Neural cell (in vitro differentiated cells): ENCODE data around the gene GSG1. TPM values are rescaled to one million over a fixed set of nuclear protein-coding genes. Genes with fewer than 3 reads are reported as not detected.

Source experiments
- H2AFZ ChIP-seq: fragments of 200-600, 300-800 bp; sonication (generic), shearing (Covaris generic); 2 replicates; pipeline ENCODE4 v1.6.0; 2014; ENCODE audit warnings: low read depth, mild to moderate bottlenecking, antibody characterized with exemption, low read length, moderate library complexity
- H3F3A ChIP-seq: fragments of 200-600 bp; shearing (Covaris generic); 2 replicates; pipeline ENCODE4 v1.6.1; 2016; ENCODE audit warnings: mild to moderate bottlenecking, moderate library complexity, mixed read lengths, antibody characterized with exemption, low read length; ENCODE audit not compliant: insufficient read depth, poor library complexity, severe bottlenecking
- H3K27ac ChIP-seq: fragments of 200-600, 300-800 bp; sonication (generic), shearing (Covaris generic); 2 replicates; pipeline ENCODE4 v1.5.1; 2014; ENCODE audit warnings: mild to moderate bottlenecking, low read length, moderate library complexity
- H3K27me3 ChIP-seq: fragments of 300-800, 200-600 bp; sonication (generic), shearing (Covaris generic); 2 replicates; pipeline ENCODE4 v1.6.0; 2014; ENCODE audit warnings: mild to moderate bottlenecking, low read depth, low read length, moderate library complexity; ENCODE audit not compliant: insufficient read depth
- H3K36me3 ChIP-seq: fragments of 300-800, 200-600 bp; sonication (generic), shearing (Covaris generic); 2 replicates; pipeline ENCODE4 v1.5.1; 2014; ENCODE audit warnings: mild to moderate bottlenecking, antibody characterized with exemption, low read length, moderate library complexity; ENCODE audit not compliant: insufficient read depth
- H3K4me2 ChIP-seq: fragments of 300-800, 200-600 bp; sonication (generic), shearing (Covaris generic); 2 replicates; pipeline ENCODE4 v1.6.0; 2014; ENCODE audit warnings: mild to moderate bottlenecking, low read length
- H3K4me3 ChIP-seq: fragments of 300-800, 200-600 bp; sonication (generic), shearing (Covaris generic); 2 replicates; pipeline ENCODE4 v1.5.1; 2014; ENCODE audit warnings: mild to moderate bottlenecking, low read length, moderate library complexity
- H3K79me2 ChIP-seq: fragments of 200-600 bp; shearing (Covaris generic); replicated peaks from 2 replicates; pipeline ENCODE4 v1.6.0; 2014; ENCODE audit warnings: mild to moderate bottlenecking, low read length, moderate library complexity; ENCODE audit not compliant: insufficient read depth
- H3K9ac ChIP-seq: fragments of 300-800, 200-600 bp; sonication (generic), shearing (Covaris generic); 2 replicates; pipeline ENCODE4 v1.6.1; 2016; ENCODE audit warnings: mild to moderate bottlenecking, low read length, mixed read lengths
- H3K9me2 ChIP-seq: fragments of 200-600 bp; shearing (Covaris generic); 2 replicates; pipeline ENCODE4 v1.6.1; 2016; ENCODE audit warnings: mild to moderate bottlenecking, low read length, mixed read lengths; ENCODE audit not compliant: insufficient read depth
- H3K9me3 ChIP-seq: fragments of 200-600, 300-800 bp; sonication (generic), shearing (Covaris generic); 2 replicates; pipeline ENCODE4 v1.6.1; 2016; ENCODE audit warnings: mild to moderate bottlenecking, mixed run types, low read length, moderate library complexity, mixed read lengths
- H4K20me1 ChIP-seq: fragments of 200-600 bp; shearing (Covaris generic); 2 replicates; pipeline ENCODE4 v1.6.1; 2016; ENCODE audit warnings: mild to moderate bottlenecking, mixed run types; ENCODE audit not compliant: insufficient read depth
- EP300 ChIP-seq: fragments of 450-650 bp; conservative IDR thresholded peaks from 2 replicates; pipeline ENCODE4 v1.6.1; 2014; ENCODE audit warnings: antibody characterized with exemption, mild to moderate bottlenecking, moderate library complexity; ENCODE audit not compliant: poor library complexity, severe bottlenecking
- EZH2 ChIP-seq: fragments of 200-600, 300-800 bp; shearing (Covaris generic), sonication (generic); IDR thresholded peaks from 2 replicates; pipeline ENCODE4 v1.6.1; 2014; ENCODE audit warnings: antibody characterized with exemption, low read length, borderline replicate concordance, mild to moderate bottlenecking; ENCODE audit not compliant: insufficient read depth, poor library complexity, severe bottlenecking
- MXI1 ChIP-seq: fragments of 450-650 bp; conservative IDR thresholded peaks from 2 replicates; pipeline ENCODE4 v1.6.1; 2014; ENCODE audit warnings: antibody characterized with exemption, mild to moderate bottlenecking; ENCODE audit not compliant: poor library complexity, severe bottlenecking
- RAD21 ChIP-seq: fragments of 450-650 bp; conservative IDR thresholded peaks from 2 replicates; pipeline ENCODE4 v1.6.1; 2014; ENCODE audit warnings: antibody characterized with exemption, mild to moderate bottlenecking, moderate library complexity
- SMC3 ChIP-seq: fragments of 450-650 bp; conservative IDR thresholded peaks from 2 replicates; pipeline ENCODE4 v1.6.1; 2014; ENCODE audit warnings: antibody characterized with exemption, mild to moderate bottlenecking, moderate library complexity; ENCODE audit not compliant: poor library complexity
- TAF1 ChIP-seq: IDR thresholded peaks from 2 replicates; pipeline ENCODE4 v1.6.1; 2012; ENCODE audit warnings: low read depth
- polyA plus RNA-seq: library from polyadenylated mRNA; depleted of rRNA; stranded (reverse); fragments of >200 nt; gene quantifications from 2 replicates; pipeline ENCODE4 v1.2.3, GENCODE V29; 2014
- TF ChIP-seq, protein P1 (sequence below): IDR thresholded peaks from 2 replicates; pipeline ENCODE4 v1.6.1; 2012; ENCODE audit warnings: borderline replicate concordance
- TF ChIP-seq, protein P2 (sequence below): fragments of 450-650 bp; IDR thresholded peaks from 2 replicates; pipeline ENCODE4 v1.5.1; 2014; ENCODE audit warnings: antibody characterized with exemption, mild to moderate bottlenecking, moderate library complexity; ENCODE audit not compliant: poor library complexity, severe bottlenecking

The GSG1 gene
- polyA plus RNA-seq, 1 donor from 2014 or later: 0.17 TPM

DNA sequence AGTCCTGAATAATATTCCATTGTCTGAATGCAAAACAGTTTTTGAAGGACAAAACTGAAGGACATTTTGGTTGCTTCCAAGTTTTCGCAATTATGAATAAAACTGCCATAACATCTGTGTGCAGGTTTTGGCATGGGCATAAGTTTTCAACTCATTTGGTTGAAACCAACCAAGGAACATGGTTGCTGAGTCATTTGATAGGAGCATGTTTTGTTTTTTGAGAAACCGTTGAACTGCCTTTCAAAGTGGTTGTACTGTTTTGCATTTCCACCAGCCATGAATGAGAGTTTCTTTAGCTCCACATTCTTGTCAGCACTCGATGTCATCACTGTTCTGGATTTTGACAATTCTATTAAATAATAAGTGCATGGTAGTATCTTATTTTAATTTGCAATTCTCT lies 23.0 kb upstream of the GSG1 start:
- Histone ChIP-seq H3K4me3 (no peak overlapping the region), H3K36me3 (no peaks in the 10 kb centered on the region), H3F3A (no peaks in the 10 kb centered on the region), H4K20me1 (no peaks in the 10 kb centered on the region), H3K9me2 (no peaks in the 10 kb centered on the region), H3K27me3 (no peaks in the 10 kb centered on the region), H3K27ac (no peak overlapping the region), H2AFZ (no peak overlapping the region), H3K4me2 (no peak overlapping the region), H3K79me2 (no peaks in the 10 kb centered on the region), H3K9me3 (no peaks in the 10 kb centered on the region), H3K9ac (no peak overlapping the region)
- TF ChIP-seq SMC3: no peak

DNA sequence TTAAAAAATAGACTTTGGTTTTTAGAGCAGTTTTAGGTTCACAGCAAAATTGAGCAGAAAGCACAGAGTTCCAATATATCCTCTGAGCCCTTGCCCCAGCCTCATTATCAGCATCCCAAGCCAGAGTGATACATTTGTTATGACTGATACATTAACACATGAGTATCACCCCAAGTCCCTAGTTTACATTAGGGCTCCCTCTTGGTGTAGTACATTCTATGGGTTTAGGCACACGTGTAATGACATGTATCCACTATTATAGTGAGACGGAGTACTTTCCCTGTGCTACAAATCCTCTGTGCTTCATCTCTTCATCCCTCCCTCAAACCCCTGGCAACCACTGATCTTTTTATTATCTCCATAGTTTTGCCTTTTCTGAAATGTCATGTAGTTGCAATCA lies 22.5 kb upstream of the GSG1 start:
- no peak overlapping the region for H3K9ac ChIP-seq
- no peak for TF ChIP-seq TAF1
- TF ChIP-seq EZH2: no peak
- TF ChIP-seq RAD21: no peak
- TF ChIP-seq MXI1: no peak
- TF ChIP-seq, protein P1, sequence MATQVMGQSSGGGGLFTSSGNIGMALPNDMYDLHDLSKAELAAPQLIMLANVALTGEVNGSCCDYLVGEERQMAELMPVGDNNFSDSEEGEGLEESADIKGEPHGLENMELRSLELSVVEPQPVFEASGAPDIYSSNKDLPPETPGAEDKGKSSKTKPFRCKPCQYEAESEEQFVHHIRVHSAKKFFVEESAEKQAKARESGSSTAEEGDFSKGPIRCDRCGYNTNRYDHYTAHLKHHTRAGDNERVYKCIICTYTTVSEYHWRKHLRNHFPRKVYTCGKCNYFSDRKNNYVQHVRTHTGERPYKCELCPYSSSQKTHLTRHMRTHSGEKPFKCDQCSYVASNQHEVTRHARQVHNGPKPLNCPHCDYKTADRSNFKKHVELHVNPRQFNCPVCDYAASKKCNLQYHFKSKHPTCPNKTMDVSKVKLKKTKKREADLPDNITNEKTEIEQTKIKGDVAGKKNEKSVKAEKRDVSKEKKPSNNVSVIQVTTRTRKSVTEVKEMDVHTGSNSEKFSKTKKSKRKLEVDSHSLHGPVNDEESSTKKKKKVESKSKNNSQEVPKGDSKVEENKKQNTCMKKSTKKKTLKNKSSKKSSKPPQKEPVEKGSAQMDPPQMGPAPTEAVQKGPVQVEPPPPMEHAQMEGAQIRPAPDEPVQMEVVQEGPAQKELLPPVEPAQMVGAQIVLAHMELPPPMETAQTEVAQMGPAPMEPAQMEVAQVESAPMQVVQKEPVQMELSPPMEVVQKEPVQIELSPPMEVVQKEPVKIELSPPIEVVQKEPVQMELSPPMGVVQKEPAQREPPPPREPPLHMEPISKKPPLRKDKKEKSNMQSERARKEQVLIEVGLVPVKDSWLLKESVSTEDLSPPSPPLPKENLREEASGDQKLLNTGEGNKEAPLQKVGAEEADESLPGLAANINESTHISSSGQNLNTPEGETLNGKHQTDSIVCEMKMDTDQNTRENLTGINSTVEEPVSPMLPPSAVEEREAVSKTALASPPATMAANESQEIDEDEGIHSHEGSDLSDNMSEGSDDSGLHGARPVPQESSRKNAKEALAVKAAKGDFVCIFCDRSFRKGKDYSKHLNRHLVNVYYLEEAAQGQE: no peak
- no peaks in the 10 kb centered on the region for H3K79me2 ChIP-seq
- H4K20me1 ChIP-seq: no peaks in the 10 kb centered on the region
- no peak overlapping the region for H2AFZ ChIP-seq
- no peaks in the 10 kb centered on the region for H3K36me3 ChIP-seq
- H3K4me2 ChIP-seq: no peak overlapping the region
- H3K27ac ChIP-seq: no peak overlapping the region
- no peaks in the 10 kb centered on the region for H3K27me3 ChIP-seq
- H3K4me3 ChIP-seq: no peak overlapping the region
- no peaks in the 10 kb centered on the region for H3K9me2 ChIP-seq
- no peaks in the 10 kb centered on the region for H3F3A ChIP-seq
- H3K9me3 ChIP-seq: no peaks in the 10 kb centered on the region

DNA sequence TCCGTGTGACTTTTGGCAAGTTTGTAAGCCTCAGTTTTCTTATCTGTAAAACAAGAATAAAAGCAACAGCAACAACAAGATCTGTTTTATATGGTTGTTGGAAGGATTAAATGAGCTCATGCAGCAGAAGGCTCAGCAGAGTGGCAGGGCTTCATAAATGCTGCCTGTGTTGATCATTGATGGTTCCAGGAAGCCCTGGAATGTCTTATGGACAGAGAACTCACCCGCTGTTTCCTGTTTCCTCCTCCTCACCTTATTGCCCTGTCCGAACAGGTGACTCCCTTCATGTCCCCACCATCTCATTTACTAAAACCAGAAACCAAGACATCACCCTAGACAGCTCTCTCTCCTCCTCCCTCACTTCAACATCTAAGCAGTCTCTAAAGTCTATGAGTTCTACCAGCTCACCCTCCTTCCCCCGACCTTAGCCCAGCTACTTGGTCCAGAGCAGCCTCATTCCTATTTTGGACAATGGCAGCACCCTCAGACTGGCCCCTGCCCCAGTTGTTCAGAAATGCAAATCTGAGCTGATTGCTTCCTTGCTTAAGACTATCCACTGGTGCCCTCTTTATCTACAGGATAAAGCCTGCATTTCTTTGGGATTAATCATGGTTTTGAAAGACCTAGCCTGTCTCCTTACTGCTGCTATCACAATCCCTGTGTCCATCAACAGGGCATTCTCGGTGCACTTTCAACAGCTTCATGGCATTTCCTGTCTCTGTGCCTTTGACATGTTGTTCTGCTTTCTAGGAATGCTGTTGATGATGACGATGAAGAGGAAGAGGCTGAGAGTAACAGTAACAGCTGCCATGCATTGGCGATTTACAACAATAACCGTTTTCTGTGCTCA lies 21.4 kb upstream of the GSG1 start:
- H3K79me2 ChIP-seq: no peaks in the 10 kb centered on the region
- H3K9me3 ChIP-seq: no peaks in the 10 kb centered on the region
- no peaks in the 10 kb centered on the region for H3K36me3 ChIP-seq
- no peaks in the 10 kb centered on the region for H3K27me3 ChIP-seq
- H3F3A ChIP-seq: no peaks in the 10 kb centered on the region
- H3K9ac ChIP-seq: no peak overlapping the region
- H2AFZ ChIP-seq: no peak overlapping the region
- H3K4me2 ChIP-seq: no peak overlapping the region
- no peak overlapping the region for H3K4me3 ChIP-seq
- no peaks in the 10 kb centered on the region for H3K9me2 ChIP-seq
- no peaks in the 10 kb centered on the region for H4K20me1 ChIP-seq
- TF ChIP-seq TAF1 (no peak), EZH2 (no peak), EP300 (no peak), RAD21 (no peak), SMC3 (no peak), MXI1 (no peak)
- TF ChIP-seq, protein P2, sequence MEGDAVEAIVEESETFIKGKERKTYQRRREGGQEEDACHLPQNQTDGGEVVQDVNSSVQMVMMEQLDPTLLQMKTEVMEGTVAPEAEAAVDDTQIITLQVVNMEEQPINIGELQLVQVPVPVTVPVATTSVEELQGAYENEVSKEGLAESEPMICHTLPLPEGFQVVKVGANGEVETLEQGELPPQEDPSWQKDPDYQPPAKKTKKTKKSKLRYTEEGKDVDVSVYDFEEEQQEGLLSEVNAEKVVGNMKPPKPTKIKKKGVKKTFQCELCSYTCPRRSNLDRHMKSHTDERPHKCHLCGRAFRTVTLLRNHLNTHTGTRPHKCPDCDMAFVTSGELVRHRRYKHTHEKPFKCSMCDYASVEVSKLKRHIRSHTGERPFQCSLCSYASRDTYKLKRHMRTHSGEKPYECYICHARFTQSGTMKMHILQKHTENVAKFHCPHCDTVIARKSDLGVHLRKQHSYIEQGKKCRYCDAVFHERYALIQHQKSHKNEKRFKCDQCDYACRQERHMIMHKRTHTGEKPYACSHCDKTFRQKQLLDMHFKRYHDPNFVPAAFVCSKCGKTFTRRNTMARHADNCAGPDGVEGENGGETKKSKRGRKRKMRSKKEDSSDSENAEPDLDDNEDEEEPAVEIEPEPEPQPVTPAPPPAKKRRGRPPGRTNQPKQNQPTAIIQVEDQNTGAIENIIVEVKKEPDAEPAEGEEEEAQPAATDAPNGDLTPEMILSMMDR: no peak
- H3K27ac ChIP-seq: no peak overlapping the region
